Upper lobe of left lung (tissue), 4 donors: ENCODE data around the gene CACNA2D1.

Experiments
- CTCF ChIP-seq, 6 experiments: fragments of 450-650 bp in 4 of 6; fragments of 200-600 bp in 2 of 6; sonication (generic) in 2 of 6; IDR thresholded peaks; one replicate each; pipeline ENCODE4 v1.5.1; 2016 to 2019; ENCODE audit warnings: antibody characterized with exemption in 6 of 6
- POLR2A ChIP-seq, 4 donors: fragments of 450-650 bp; IDR thresholded peaks; one replicate each; pipeline ENCODE4 v1.5.1; 2016 to 2017; ENCODE audit warnings: antibody characterized with exemption in 4 of 4, mild to moderate bottlenecking in 2 of 4
- POLR2AphosphoS5 ChIP-seq, 2 donors: sonication (generic); formaldehyde crosslinking; IDR thresholded peaks; one replicate each; pipeline ENCODE4 v1.5.1; 2017; ENCODE audit warnings: antibody characterized with exemption in 2 of 2

GRCh38 chr7:82087099-82087498, 356.5 kb downstream of the CACNA2D1 start:
- TF ChIP-seq POLR2AphosphoS5 (IDR thresholded peaks at IDR 0.05): no peak
- TF ChIP-seq POLR2A (IDR thresholded peaks at IDR 0.05): no peak
- no peak for TF ChIP-seq CTCF (IDR thresholded peaks at IDR 0.05)
